GM18867 (cell line): ENCODE results near the gene CYP2J2.
"Not testable (repeated sequence)": the region's sequence is repeated elsewhere in the genome, so short reads cannot be mapped to it uniquely, and the experiment has no call there.

Experiments used
- ATAC-seq: cut with Tn5 transposase; IDR thresholded peaks from one replicate; pipeline ENCODE4 v1.9.1; 2021; ENCODE audit warnings: mild to moderate bottlenecking, moderate library complexity; ENCODE audit not compliant: unreplicated experiment

The CYP2J2 gene

GRCh38 chr1:59921258-59921899 lies 5.2 kb downstream of the CYP2J2 start:
- ATAC-seq: not testable (repeated sequence)

GRCh38 chr1:59919746-59920145 lies 6.8 kb downstream of the CYP2J2 start:
- no peak for ATAC-seq

- no peak for ATAC-seq
These were observed 8.8 kb downstream of the CYP2J2 start for GRCh38 chr1:59917785-59918180.

GRCh38 chr1:59917026-59917784 lies 9.4 kb downstream of the CYP2J2 start:
- ATAC-seq: no peak

GRCh38 chr1:59915516-59915915 lies 11.1 kb downstream of the CYP2J2 start:
- ATAC-seq: no peak

GRCh38 chr1:59914791-59915286 lies 11.7 kb downstream of the CYP2J2 start:
- not testable (repeated sequence) for ATAC-seq

GRCh38 chr1:59908682-59909081 lies 17.9 kb downstream of the CYP2J2 start:
- ATAC-seq: no peak

GRCh38 chr1:59908084-59908483 lies 18.5 kb downstream of the CYP2J2 start:
- no peak for ATAC-seq

- no peak for ATAC-seq
These were observed 19.6 kb downstream of the CYP2J2 start for GRCh38 chr1:59906931-59907330.

- peak; percentile 93 for ATAC-seq
These were observed 23.3 kb downstream of the CYP2J2 start for GRCh38 chr1:59903141-59903754.

- ATAC-seq: no peak
These were observed 24.7 kb downstream of the CYP2J2 start for GRCh38 chr1:59901770-59902388.

- no peak for ATAC-seq
These were observed 25.9 kb downstream of the CYP2J2 start for GRCh38 chr1:59900640-59901039.

GRCh38 chr1:59898927-59899326 lies 27.6 kb downstream of the CYP2J2 start:
- no peak for ATAC-seq

GRCh38 chr1:59897165-59897564 lies 29.4 kb downstream of the CYP2J2 start:
- ATAC-seq: no peak

- no peak for ATAC-seq
These were observed 33.4 kb downstream of the CYP2J2 start for GRCh38 chr1:59892841-59893811.

GRCh38 chr1:59885160-59885832 lies 41.3 kb downstream of the CYP2J2 start:
- no peak for ATAC-seq

- ATAC-seq: no peak
These were observed 45.8 kb downstream of the CYP2J2 start for GRCh38 chr1:59880735-59881134.

GRCh38 chr1:59879996-59880505 lies 46.5 kb downstream of the CYP2J2 start:
- ATAC-seq: no peak

- peak; percentile 76 for ATAC-seq
These were observed 47.0 kb downstream of the CYP2J2 start for GRCh38 chr1:59879574-59879973.
